Limb (tissue), 2 donors: Measurements from ENCODE around the gene CCM2.

Source experiments
- DNase-seq, 2 donors: peaks; one replicate each; pipeline ENCODE4 v3.0.0-alpha.2; 2016; ENCODE audit errors: extremely low spot score in 2 of 2

CCM2 gene

DNA sequence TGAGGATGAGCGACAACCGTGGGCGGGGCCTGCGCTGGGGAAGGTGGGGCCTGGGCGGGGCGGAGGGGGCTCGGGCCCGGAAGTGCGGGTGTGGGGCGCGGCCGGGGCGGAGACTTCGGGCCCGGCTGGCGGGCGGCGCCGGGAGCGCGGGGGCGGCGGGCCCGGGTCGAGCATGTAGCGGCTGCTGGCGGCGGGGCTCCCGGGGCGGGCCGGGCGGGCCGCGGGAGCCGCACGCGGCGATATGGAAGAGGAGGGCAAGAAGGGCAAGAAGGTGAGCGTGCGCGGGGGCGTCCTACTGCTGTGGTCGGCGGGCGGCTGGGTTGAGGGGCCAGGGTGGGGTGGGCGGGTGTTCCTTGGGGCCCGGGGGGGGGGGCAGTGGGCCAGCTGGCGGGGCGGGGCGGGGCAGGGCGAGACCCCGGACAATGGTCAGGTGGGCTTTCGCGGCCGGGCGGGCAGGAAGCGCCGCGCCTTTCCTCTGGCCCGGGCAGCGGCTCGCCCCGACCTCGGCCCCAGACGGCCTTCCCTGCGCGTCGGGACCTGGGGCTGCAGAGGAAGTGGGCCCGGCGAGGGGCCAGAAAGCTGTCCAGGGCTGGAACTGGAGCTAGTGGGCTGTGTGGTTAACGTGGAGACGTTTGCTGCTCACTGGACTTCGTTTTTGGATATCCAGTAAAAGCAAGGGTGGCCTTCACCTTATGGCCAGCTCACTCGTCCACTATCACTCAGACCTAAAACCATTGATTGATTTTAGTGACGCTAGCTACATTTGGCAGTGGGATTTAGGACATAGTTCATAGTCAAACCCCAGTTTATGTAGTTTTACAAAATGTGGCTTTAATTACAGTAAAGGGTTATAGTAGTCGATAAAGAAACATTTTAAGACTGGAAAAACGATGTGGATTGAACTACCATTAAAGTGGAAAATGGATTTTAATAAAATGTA is at the start of gene CCM2:
TSS of gene CCM2 (plus strand) at position 109 of the 940 bp plus-strand sequence. CDS start at position 242, 133 bp downstream.
- peak in 1 of 2 donors; percentile 24 for DNase-seq

DNA sequence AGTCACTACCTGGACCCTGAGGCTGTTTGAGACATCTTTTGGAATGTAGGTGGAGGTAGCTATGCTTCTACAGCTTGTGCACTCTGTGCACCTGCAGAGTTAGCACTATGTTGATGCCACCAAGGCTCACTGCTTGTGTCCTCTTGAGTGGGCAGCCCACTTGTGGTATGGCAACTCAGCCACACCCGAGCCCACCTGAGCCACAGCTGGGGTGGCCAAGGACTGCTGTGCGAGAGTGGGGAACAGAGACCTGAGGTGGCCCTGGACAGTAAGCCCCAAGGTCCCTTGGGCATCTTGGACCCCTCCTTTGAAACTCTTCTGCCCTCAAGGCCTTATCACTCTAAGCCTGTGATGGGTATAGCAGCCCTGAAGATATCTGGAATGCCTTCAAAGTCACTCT is 46.8 kb upstream of the CCM2 start:
- DNase-seq, result no peak

DNA sequence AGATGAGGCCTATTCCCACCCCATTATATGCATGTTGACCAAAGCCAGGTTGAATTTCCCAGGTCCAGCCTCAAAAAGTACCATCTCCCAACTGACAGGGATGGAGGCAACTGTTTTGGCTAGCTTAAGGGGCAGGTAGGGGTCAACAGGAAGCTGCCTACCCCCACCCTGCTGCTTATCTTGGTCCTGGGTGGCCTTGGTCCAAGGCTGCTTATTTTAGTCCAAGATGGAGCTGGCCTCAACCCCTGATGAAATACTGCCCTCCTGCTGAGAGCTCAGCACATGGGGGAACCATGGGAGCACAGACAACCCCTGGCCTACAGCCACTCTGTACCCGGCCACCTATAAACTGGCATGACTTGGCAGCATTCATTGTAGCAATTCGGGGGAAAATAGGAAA is 44.3 kb upstream of the CCM2 start:
- DNase-seq, result no peak

DNA sequence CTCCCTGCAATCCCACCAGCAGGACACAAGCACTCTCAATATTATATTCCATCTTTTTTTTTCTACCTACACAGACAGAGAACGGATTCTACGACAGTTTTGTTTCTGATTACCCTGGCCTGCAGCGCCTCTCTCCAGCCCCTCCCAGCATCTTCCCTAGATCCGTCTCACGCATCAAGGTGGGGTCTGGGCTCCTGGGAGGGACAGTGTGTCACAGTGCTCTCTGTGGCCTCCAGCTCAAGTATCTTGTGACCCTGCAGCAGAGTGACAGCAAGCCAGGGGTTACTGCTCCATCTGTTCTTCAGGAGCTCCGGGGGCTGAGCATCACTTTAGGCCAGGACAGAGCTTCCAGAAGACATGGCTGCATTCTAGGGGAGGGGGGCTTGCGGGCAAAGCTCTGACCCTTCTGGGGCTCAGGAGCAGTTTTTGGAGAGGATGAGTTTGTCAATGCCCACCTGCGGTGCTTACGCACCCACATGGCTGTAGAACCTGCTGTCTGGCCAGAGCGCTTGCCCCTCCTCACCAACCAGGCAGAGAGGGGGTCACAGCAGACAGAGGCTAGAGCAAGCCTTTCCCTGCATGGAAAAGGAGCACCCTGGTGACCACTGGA is 43.7 kb upstream of the CCM2 start:
- no peak for DNase-seq

DNA sequence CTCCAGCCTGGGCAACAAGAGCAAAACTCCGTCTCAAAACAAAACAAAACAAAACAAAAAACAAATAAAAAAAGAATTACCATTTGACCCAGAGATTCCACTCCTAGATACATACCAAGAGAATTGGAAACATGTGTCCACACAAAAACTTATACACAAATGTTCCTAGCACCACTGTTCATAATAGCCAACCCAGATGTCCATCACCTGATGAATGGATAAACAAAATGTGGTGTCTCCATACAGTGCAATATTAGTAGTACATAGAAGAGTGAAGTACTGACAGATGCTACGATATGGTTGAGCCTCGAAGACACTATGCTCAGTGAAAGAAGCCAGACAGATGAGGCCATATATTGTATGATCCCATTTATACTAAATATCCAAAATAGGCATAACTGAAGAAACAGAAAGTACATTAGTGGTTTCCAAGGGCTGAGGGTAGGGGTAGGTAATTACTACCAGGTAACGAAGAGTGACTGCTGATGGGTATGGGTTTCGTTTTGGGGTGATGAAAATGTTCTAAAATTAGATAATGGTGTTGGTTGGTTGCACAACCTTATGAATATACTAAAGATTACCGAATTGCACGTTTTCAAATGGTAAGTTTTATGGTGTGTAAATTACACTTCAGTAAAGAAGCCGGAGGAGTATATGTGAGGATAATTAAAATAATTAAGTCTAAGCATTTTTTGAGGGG is 41.2 kb upstream of the CCM2 start:
- DNase-seq, result no peak

DNA sequence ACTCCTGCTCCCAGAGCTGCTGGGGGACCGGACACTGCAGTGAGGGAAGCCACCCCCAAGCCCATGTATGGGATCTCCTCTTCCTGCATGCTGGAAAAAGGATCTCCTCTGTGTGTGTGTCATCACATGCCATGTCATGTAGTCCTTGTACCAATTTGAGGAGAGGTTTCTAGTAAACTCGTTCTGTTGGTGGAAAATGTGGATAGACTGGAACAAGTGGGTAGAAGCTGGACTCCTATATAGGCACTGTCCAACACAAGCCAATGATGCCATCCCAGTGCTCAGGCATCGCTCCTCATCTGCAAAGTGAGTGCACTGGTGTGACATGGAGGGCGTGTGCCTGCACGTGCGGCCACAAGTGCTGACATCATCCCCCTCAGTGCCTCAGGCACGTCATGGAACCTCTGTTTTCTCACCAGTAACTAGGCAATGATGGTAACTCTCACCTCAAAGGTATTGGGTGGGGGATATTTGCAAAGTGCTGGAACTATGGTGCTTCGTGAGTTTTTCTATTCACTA is 40.5 kb upstream of the CCM2 start:
- no peak for DNase-seq

DNA sequence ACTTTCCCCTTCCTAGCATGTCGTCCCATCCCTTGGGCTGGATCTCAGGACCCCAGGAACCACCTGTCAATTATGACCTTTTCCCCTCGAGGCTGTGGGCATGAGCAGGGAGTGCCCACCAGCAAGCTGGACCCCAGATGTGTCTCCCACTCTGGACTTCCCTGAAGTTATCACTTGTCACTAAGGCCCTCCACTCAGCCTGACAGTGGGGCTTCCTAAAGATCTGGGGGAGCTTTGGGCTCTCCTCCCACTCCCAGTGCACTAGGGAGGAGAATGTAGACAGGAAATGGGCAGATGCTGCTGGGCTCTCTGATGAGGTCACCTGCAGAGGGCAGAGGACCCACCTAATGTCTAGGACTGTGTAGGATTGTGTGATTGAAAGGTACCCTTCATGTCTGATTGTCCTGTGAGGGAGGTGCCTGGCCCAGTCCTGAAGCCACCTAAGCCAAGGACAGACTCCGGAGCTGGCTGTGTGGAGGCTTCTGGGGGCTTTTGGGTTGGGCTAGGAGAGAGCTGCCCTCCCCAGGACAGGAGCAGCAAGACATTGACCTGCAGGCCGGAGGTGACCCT is 39.9 kb upstream of the CCM2 start:
- DNase-seq, result no peak

DNA sequence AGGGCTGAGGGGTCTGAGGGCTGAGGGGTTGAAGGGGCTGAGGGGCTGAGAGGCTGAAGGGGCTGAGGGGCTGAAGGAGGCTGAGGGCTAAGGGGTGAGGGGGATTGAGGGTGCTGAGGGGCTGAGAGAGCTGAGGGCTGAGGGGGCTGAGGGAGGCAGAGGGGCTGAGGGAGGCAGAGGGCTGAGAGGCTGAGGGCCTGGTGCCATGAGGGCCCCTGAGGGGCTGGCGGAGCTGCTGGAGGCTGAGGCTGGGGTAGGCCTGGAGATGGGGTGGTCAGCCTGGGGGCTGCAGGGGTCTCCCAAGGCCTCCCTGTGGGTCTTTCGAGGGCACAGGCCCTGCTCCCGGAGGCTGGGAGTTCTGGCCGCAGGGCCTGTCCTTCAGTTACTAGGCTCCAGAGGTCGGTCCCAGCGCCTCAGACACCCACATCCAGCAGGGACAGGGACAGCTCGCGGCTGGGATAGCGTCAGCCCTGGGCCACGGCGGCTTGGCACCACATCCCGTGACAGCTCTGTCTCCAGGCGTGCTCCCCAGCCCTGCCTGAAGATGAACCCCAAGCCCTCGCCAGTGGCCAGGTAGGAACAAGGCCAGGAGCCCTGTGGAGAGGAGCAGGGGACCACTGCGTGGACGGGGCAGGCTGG is 38.0 kb upstream of the CCM2 start:
- peak in 1 of 2 donors; percentile 21 for DNase-seq

DNA sequence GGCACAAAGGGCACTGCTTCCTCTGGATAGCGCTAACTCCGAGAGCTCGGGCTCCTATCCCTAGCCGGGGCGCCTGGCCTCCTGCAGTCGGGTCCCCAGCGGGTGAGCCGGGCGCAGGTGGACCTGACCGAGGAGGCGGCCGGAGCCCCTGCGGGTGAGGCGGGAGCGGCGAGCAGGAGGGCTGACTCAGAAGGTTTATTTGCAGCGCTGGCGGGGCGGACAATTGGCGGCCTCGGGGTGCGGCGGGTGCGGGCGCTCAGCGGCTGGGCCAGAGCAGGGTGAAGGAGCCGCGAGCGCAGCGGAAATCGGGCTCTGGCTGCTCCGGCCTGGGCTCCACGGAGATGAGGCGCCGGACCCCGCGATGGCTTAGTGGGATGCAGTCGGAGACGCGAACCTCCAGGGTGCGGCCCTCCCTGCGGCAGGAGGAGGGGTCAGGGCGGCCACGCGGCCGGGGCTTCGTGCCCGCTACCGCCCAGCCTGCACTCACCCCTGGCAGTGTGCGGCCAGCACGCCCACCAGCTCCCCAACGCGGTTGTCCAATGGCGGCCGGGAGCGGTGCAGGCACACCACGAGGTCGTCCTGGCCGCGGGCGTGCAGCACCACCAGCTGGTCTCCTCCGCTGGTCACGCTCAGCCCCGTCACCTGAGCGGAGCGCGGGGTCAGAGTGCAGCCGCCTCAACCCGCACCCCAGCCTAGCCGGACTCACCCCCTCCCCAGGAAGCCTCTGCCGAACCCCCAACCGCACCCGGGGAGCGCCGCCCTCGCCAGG is 37.3 kb upstream of the CCM2 start:
- peak in 1 of 2 donors; percentile 73 for DNase-seq

DNA sequence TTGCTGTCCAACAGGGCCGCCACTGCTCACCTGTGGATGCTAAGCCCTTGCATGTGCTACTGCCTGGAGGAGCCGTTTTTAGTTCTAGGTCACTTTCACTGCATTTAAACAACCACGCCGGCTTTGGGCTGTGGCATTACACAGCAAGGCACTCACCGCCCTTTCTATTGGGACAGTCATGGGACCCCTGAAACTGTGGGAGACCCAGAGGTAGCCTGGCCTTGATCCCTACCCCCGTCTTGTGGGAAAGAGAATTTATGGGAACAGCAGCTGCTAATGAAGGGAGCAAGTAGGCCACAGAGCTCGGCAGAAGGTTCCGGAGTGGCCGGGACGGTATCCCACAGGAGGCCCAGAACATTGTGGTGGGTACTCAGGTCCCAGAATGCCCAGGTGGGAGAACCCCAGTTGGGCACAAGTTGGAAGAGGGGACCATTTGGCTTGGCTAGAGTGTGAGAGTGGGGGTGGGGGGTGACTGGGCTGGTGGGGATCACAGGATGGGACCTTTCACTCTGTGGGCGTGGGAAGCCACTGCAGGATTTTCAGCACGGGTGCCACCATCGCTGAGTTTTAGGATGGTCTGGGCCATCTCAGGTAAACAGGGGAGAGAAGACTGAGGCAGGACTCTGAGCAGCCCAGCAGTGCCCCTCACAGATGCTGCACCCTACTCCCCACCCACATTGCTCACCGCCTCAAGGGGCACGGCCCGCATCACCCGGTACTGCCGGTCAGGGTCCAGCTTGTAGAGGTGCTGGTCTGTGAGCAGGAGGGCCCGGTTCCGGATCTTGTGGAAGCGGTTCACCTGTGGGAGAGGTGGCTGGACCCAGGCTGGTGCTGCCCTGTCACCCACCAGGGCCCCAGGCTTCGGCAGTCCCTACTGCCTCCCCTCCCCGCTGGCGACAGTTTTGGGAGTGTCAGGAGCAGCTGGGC is 36.4 kb upstream of the CCM2 start:
- peak in 1 of 2 donors; percentile 29 for DNase-seq

DNA sequence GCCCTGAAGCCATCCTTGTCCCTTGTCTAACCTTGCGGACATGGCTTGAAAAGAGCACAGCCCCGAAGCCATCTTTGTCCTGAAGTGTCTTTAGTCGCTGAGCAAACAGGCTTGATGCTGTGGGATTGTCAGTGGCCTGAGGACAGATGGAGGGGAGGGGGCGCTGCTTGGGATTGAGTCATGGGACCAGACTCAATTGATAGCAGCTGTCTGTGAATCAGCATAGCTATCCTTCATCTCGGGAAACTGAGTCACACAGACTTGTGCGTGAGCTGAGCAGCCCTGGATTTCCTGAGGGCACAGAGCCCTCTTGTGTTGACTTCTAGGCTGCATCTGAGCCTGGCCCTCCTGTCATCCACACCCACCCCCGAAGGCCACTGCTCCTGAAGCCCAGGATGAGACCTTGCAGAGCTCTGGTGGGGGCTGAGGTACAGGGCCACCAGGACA is 35.6 kb upstream of the CCM2 start:
- peak in 1 of 2 donors; percentile 31 for DNase-seq

DNA sequence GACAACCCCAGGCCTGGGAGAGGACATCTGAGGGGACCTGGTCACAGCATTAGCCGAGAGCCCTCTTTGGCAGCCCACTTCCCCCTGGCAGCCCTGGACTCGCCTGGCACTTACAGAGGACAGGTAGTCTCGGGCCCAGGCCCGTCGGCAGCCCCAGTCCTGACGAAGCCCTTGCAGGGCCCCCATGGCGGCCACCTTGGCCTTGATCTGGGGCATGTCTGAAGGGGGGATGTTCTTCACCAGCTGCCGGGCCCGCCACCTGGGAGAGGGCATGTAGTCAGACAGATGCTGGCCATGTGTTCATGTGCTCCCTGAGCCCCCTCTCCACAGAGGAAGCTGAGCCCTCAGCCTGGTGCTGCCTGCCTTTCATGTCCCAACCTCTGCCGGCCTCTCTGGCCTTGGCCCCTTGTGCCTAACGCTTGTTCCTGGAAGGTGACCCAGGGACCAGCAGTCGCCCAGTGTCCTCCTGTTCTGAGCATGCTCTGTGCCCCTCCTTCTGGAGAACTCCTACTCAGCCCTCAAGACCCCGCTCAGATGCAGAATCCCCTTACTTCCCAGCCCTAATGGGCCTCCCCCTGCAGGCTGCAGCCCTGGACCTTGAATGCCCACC is 35.1 kb upstream of the CCM2 start:
- no peak for DNase-seq

DNA sequence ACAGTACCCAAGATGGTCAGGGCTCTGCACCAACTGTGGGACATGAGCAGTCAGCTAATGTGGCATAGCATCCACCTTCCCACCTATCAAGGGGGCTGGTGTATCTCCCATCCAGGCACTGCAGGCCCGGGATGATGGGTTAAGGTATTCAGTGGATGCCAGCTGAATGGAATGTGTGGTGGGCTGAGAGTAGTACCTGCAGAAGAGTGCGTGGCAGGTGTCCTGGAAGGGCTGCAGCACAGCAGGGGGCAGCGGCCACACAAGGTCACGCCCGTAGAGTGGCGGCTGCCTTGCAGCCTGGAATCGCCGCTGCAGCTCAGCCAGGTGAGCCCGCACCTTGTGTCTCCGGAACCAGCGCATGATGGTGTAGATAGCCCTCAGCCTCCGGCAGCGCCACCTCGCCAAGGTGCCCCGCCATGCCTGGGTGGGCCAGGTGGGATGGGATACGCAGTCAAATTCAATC is 34.5 kb upstream of the CCM2 start:
- peak in 1 of 2 donors; percentile 17 for DNase-seq

DNA sequence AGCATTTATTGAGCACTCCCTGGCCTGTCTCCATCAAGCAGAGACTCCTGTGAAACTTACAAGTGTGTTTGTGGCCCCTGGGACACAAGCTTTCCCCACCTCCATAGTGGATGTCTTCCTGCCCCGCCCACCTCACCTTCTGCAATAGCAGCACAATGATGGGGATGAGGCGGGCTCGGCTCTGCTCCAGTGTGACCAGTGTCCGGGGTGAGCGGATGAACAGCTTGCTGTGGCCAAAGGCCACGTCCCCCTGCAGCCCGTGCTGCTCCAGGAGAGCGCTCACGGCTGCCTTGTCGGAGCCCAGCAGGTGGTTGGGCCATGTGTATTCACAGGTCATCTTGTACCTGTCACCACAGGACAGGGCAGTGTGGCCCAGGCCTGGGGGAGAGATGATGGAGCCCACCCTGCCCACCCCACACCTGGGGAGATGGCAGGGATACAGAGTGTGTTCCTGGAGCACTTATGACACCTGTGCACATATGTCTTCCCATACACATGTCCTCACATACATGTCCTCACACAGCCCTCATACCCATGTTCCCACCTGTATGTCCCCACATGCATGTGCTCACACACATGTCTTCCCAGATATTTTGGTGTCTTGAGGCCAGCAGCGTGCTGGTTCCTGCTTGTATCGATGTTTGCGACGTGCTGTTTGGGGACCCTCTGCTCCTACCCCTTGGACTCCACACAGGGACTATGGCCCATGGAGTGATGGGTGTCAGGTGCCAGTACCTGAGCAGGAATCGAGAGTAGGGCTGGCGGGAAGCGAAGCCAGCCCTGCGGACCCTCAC is 33.9 kb upstream of the CCM2 start:
- no peak for DNase-seq

DNA sequence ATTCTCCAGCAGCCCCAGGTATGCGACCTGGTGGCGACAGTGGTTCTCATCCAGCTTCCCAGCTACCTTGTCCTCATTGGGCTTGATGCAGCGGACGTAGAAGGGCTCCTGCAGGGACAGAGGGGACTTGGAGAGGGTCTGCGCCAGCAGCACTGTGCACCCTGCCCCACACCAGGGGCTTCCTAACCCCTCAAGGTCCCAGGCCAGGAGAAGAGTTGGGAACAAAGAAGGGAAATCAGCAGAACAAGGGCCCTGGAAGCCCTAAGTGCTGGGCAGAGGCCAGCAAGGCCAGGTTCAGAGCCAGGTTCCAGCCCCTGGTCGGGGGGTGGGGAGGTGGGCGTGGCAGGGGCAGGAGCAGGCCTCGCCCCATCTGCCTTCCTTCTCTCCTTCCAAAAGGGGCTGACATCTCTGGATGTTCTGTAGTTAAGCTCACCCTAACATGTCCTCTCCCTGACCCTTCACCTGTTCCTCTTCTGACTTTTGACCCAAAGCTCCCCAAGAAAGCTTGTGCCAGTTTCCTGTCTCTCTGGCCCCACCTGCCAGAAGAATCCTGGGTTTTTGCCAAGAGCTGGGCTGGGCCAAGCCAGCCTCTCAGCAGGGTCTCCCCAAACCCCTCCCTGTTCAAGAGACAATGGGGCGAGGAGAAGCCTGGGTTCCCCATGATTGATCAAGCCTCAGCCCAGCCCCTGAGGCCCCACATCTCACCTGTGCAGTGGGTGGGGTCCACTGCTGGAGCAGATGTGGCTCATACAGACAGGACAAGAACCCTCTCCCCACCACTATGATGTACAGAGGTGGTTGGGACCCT is 33.1 kb upstream of the CCM2 start:
- DNase-seq, result peak in 1 of 2 donors; percentile 24

DNA sequence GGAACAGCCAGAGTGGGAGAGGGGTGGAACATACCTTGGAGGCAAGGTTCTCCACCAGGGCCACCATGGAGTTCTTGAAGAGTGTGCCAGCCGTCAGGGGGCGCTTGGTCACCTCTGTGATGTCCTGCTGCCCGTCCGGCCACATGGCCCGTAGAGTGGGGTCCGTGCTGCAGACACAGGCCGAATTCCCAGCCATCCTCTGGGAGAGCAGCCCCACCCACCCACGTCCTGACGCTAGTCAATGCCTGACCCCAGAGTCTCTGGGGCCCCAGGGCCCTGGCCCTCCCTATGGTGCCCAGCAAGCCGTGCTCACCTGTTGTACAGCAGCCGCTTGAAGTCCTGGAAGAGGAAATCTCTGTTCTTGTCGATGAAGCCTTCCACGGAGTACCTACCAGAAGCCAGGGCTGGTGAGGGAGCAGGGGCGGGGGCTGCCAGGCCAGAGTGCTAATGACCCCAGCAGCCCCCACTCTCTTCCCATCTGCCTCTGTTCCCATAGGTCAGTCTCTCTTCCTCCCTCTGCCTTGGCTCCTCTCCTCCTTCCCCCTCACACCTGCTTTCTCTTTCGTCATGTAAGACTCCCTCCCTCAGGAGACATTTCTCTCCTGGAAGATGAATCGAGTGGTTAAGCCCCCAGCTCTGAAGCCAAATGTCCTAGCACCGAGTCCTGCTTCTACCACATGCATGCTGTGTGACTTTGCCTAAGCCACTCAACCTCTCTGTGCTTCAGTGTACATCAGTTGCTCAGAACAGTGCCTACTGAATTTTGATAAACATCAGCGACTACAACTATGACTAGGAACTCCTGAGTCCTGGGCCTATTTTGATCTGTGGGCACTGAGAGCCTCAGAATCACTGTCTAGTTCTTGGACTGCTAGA is 32.2 kb upstream of the CCM2 start:
- peak in 1 of 2 donors; percentile 31 for DNase-seq
